H9 (cell line): ENCODE measurements around the gene ERC2. TPM values are rescaled to one million over a fixed set of nuclear protein-coding genes. Genes with fewer than 3 reads are reported as not detected.

Experiments used
- DNase-seq: peaks from one replicate; pipeline ENCODE4 v3.0.0-alpha.2; 2017
- H2AFZ ChIP-seq: one replicate; pipeline ENCODE4 v1.6.1; 2013; ENCODE audit warnings: mild to moderate bottlenecking, low read length, control low read depth, moderate library complexity
- H2AK5ac ChIP-seq: 2 replicates; pipeline ENCODE4 v1.6.1; 2013; ENCODE audit warnings: low read length, control low read depth, mixed read lengths; ENCODE audit not compliant: insufficient read length
- H2BK120ac ChIP-seq: one replicate; pipeline ENCODE4 v1.6.1; 2013; ENCODE audit warnings: low read depth, mild to moderate bottlenecking, low read length, control low read depth, inconsistent platforms; ENCODE audit not compliant: poor library complexity, severe bottlenecking
- H2BK12ac ChIP-seq: 2 replicates; pipeline ENCODE4 v1.6.1; 2013; ENCODE audit warnings: low read length, control low read depth, mixed read lengths, low read depth; ENCODE audit not compliant: insufficient read length
- H2BK15ac ChIP-seq: 2 replicates; pipeline ENCODE4 v1.6.1; 2013; ENCODE audit warnings: low read depth, low read length, control low read depth
- H2BK20ac ChIP-seq: one replicate; pipeline ENCODE4 v1.6.1; 2013; ENCODE audit warnings: low read depth, mild to moderate bottlenecking, low read length, control low read depth, inconsistent platforms; ENCODE audit not compliant: poor library complexity, severe bottlenecking
- H2BK5ac ChIP-seq: 2 replicates; pipeline ENCODE4 v1.6.1; 2013; ENCODE audit warnings: low read length, control low read depth, mixed read lengths; ENCODE audit not compliant: insufficient read length
- H3K14ac ChIP-seq: 2 replicates; pipeline ENCODE4 v1.6.1; 2013; ENCODE audit warnings: low read length, control low read depth; ENCODE audit not compliant: insufficient read depth
- H3K18ac ChIP-seq: 2 replicates; pipeline ENCODE4 v1.6.1; 2013; ENCODE audit warnings: low read depth, mild to moderate bottlenecking, mixed read lengths, low read length, control low read depth; ENCODE audit not compliant: insufficient read length
- H3K23ac ChIP-seq: 2 replicates; pipeline ENCODE4 v1.6.1; 2013; ENCODE audit warnings: low read length, control low read depth, mixed read lengths, low read depth; ENCODE audit not compliant: insufficient read length
- H3K23me2 ChIP-seq: 2 replicates; pipeline ENCODE4 v1.6.1; 2013; ENCODE audit warnings: low read depth, mild to moderate bottlenecking, mixed read lengths, low read length, control low read depth; ENCODE audit not compliant: insufficient read length, poor library complexity, severe bottlenecking
- H3K27ac ChIP-seq: 2 replicates; pipeline ENCODE4 v1.5.1; 2013; ENCODE audit warnings: low read length, control low read depth, mixed read lengths, low read depth; ENCODE audit not compliant: insufficient read length
- H3K27me3 ChIP-seq: 2 replicates; pipeline ENCODE4 v1.6.1; 2013; ENCODE audit warnings: low read length, control low read depth, inconsistent platforms; ENCODE audit not compliant: insufficient read depth
- H3K4ac ChIP-seq: 2 replicates; pipeline ENCODE4 v1.6.1; 2013; ENCODE audit warnings: low read depth, mild to moderate bottlenecking, control low read depth, inconsistent platforms, low read length, moderate library complexity
- H3K4me1 ChIP-seq: 2 replicates; pipeline ENCODE4 v1.6.1; 2013; ENCODE audit warnings: low read length, control low read depth, inconsistent platforms; ENCODE audit not compliant: insufficient read depth
- H3K4me2 ChIP-seq: 2 replicates; pipeline ENCODE4 v1.6.1; 2013; ENCODE audit warnings: low read length, control low read depth, mixed read lengths; ENCODE audit not compliant: insufficient read length, insufficient read depth
- H3K56ac ChIP-seq: 2 replicates; pipeline ENCODE4 v1.6.1; 2013; ENCODE audit warnings: low read depth, mild to moderate bottlenecking, mixed read lengths, low read length, control low read depth; ENCODE audit not compliant: insufficient read length
- H3K79me1 ChIP-seq: 2 replicates; pipeline ENCODE4 v1.6.1; 2013; ENCODE audit warnings: low read depth, mild to moderate bottlenecking, moderate library complexity, low read length, control low read depth, inconsistent platforms; ENCODE audit not compliant: insufficient read depth, poor library complexity, severe bottlenecking
- H3K79me2 ChIP-seq: 2 replicates; pipeline ENCODE4 v1.6.1; 2013; ENCODE audit warnings: low read length, control low read depth, inconsistent platforms; ENCODE audit not compliant: insufficient read depth
- H3K9ac ChIP-seq: 2 replicates; pipeline ENCODE4 v1.6.1; 2013; ENCODE audit warnings: low read length, control low read depth, mixed read lengths; ENCODE audit not compliant: insufficient read length; ENCODE audit errors: extremely low read depth
- H3K9me3 ChIP-seq: one replicate; pipeline ENCODE4 v1.6.1; 2013; ENCODE audit warnings: low read depth, low read length, inconsistent platforms; ENCODE audit not compliant: control insufficient read depth
- H3T11ph ChIP-seq: one replicate; pipeline ENCODE4 v1.6.1; 2013; ENCODE audit warnings: mild to moderate bottlenecking, low read length, control low read depth, inconsistent platforms
- H4K20me1 ChIP-seq: one replicate; pipeline ENCODE4 v1.6.1; 2013; ENCODE audit not compliant: control insufficient read depth, insufficient read length, insufficient read depth
- H4K5ac ChIP-seq: 2 replicates; pipeline ENCODE4 v1.6.1; 2013; ENCODE audit warnings: low read depth, mild to moderate bottlenecking, mixed read lengths, low read length, control low read depth; ENCODE audit not compliant: insufficient read length
- H4K8ac ChIP-seq: replicated peaks from 2 replicates; pipeline ENCODE4 v1.6.1; 2013; ENCODE audit warnings: low read length, control low read depth, mixed read lengths, low read depth; ENCODE audit not compliant: insufficient read length
- H4K91ac ChIP-seq: 2 replicates; pipeline ENCODE4 v1.6.1; 2013; ENCODE audit warnings: low read depth, mild to moderate bottlenecking, moderate library complexity, mixed read lengths, low read length, control low read depth; ENCODE audit not compliant: insufficient read length
- H3K27ac Mint-ChIP-seq, 3 experiments: 2 replicates in 2 of 3; 3 replicates in 1 of 3; pipeline ENCODE4 v1.8.0; 2020 to 2021; ENCODE audit warnings: mixed read lengths in 3 of 3, mild to moderate bottlenecking in 1 of 3, moderate library complexity in 1 of 3
- H3K27me3 Mint-ChIP-seq: 2 replicates; pipeline ENCODE4 v1.8.0; 2021; ENCODE audit warnings: low read depth, mild to moderate bottlenecking, moderate library complexity, mixed read lengths
- H3K36me3 Mint-ChIP-seq, 3 experiments: 2 replicates in 2 of 3; 3 replicates in 1 of 3; pipeline ENCODE4 v1.8.0; 2020 to 2021; ENCODE audit warnings: low read depth in 3 of 3, mixed read lengths in 3 of 3; ENCODE audit not compliant: insufficient read depth in 1 of 3
- H3K4me1 Mint-ChIP-seq, 2 experiments: 2 replicates each; pipeline ENCODE4 v1.8.0; 2020; ENCODE audit warnings: mixed read lengths in 2 of 2
- H3K4me3 Mint-ChIP-seq, 2 experiments: 2 replicates in 1 of 2; 3 replicates in 1 of 2; pipeline ENCODE4 v1.8.0; 2020 to 2021; ENCODE audit warnings: mild to moderate bottlenecking in 2 of 2, mixed read lengths in 2 of 2, moderate library complexity in 1 of 2
- H3K9me3 Mint-ChIP-seq, 2 experiments: 2 replicates in 1 of 2; 3 replicates in 1 of 2; pipeline ENCODE4 v1.8.0; 2020; ENCODE audit warnings: mild to moderate bottlenecking in 2 of 2, mixed read lengths in 2 of 2, moderate library complexity in 1 of 2
- WGBS: extraction: QIAGEN DNeasy Blood & Tissue Kit; methylation state at CpG from one replicate; pipeline ENCODE4 v1.1.7; 2013; ENCODE audit warnings: missing lambda C conversion rate, low lambda C conversion rate, mixed read lengths; ENCODE audit not compliant: insufficient read length; ENCODE audit errors: extremely low coverage; 5-methylcytosine and 5-hydroxymethylcytosine counted together
- total RNA-seq: library from RNA; stranded (reverse); gene quantifications from 2 replicates; pipeline ENCODE4 v1.2.1, GENCODE V29; 2021
- TF ChIP-seq, protein P1 (sequence below): fragments of 200-600 bp; sonication (generic); conservative IDR thresholded peaks from 3 replicates; pipeline ENCODE4 v1.8.0; 2021; ENCODE audit warnings: antibody characterized with exemption, mild to moderate bottlenecking

Gene ERC2
- total RNA-seq, 1 experiment from 2014 or later, result 15.4 TPM

DNA sequence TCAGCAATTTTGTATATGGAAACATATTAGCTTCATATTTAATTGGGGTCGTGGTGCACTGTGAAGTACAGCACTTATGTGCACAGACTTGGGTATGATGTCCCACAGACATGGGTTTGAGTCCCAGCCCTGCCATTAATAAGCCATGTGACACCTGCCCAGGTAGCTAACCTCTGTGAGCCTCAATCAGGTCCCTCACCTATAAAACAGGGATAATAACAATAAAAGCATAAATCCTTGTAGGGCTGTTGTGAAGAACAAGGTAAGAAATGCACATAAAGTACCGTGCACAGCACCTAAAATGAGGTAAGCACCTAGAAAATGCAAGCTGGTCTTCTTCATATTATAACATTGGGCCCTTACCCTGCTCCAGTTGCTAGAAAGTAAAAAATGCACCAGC lies 807.6 kb downstream of the ERC2 start:
- H2BK120ac ChIP-seq, result no peak overlapping the region
- H3K23me2 ChIP-seq, result no peaks in the 10 kb centered on the region
- H3K36me3 Mint-ChIP-seq, result no peaks in the 10 kb centered on the region

More for the DNA sequence above, 807.6 kb downstream of the ERC2 start:
- Histone ChIP-seq H3K79me2 (no peaks in the 10 kb centered on the region), H3K9ac (no peak overlapping the region), H2AFZ (no peak overlapping the region), H2BK12ac (no peak overlapping the region), H3T11ph (no peak overlapping the region), H4K8ac (no peak overlapping the region), H4K5ac (no peak overlapping the region), H3K79me1 (no peaks in the 10 kb centered on the region), H3K23ac (no peak overlapping the region), H4K91ac (no peak overlapping the region), H4K20me1 (no peaks in the 10 kb centered on the region), H2BK5ac (no peak overlapping the region), H2BK20ac (no peak overlapping the region), H2AK5ac (no peak overlapping the region), H3K9me3 (no peaks in the 10 kb centered on the region), H3K56ac (no peak overlapping the region), H3K4me1 (peaks cover 10% of the 10 kb centered on the region; the same call in 1 of the 2 replicates), H3K27ac (no peak overlapping the region), H3K14ac (no peak overlapping the region), H3K18ac (no peak overlapping the region), H3K4me2 (no peak overlapping the region), H2BK15ac (no peak overlapping the region), H3K4ac (no peak overlapping the region), H3K27me3 (no peaks in the 10 kb centered on the region)
- H3K4me1 Mint-ChIP-seq, result peaks cover 55 to 59% of the 10 kb centered on the region in 2 experiments
- WGBS, result no CpG with 5 or more reads among the region's 2 CpGs
- no peaks in the 10 kb centered on the region for H3K9me3 Mint-ChIP-seq
- TF ChIP-seq, protein P1, sequence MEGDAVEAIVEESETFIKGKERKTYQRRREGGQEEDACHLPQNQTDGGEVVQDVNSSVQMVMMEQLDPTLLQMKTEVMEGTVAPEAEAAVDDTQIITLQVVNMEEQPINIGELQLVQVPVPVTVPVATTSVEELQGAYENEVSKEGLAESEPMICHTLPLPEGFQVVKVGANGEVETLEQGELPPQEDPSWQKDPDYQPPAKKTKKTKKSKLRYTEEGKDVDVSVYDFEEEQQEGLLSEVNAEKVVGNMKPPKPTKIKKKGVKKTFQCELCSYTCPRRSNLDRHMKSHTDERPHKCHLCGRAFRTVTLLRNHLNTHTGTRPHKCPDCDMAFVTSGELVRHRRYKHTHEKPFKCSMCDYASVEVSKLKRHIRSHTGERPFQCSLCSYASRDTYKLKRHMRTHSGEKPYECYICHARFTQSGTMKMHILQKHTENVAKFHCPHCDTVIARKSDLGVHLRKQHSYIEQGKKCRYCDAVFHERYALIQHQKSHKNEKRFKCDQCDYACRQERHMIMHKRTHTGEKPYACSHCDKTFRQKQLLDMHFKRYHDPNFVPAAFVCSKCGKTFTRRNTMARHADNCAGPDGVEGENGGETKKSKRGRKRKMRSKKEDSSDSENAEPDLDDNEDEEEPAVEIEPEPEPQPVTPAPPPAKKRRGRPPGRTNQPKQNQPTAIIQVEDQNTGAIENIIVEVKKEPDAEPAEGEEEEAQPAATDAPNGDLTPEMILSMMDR, result no peak
- H3K27ac Mint-ChIP-seq, result no peak overlapping the region
- no peak overlapping the region for H3K4me3 Mint-ChIP-seq
- H3K27me3 Mint-ChIP-seq, result no peaks in the 10 kb centered on the region
- DNase-seq, result no peak
